GM12878 (cell line): Measurements from ENCODE around the gene THAP11. TPM values are rescaled to one million over a fixed set of nuclear protein-coding genes. Genes with fewer than 3 reads are reported as not detected.

ENCODE experiments used
- ATAC-seq: fragments of 200-7000 bp; cut with Tn5 transposase; 3 replicates; pipeline ENCODE4 v1.9.1; 2020; ENCODE audit warnings: mild to moderate bottlenecking, moderate library complexity
- BruUV-seq: library from RNA; stranded (reverse); fragments of 400-500 nt; replicated peaks from 2 replicates; lab custom pipeline; 2021; lab: Mats Ljungman, UMichigan
- CTCF ChIA-PET: fragments of 300-600 bp; sonication (Branson Sonifier 250); formaldehyde crosslinking; extraction: SDS; loops from one replicate; lab custom pipeline; 2021; ENCODE audit warnings: inconsistent platforms; lab: Yijun Ruan, JAX
- POLR2A ChIA-PET: fragments of 350-600 bp; formaldehyde crosslinking; extraction: SDS; loops from one replicate; lab custom pipeline; 2021; ENCODE audit warnings: inconsistent platforms; lab: Charles Lee
- RAD21 ChIA-PET: fragments of 300-600 bp; sonication (Branson Sonifier 250); formaldehyde crosslinking; loops from one replicate; lab custom pipeline; 2023; ENCODE audit warnings: antibody characterized with exemption; ENCODE audit not compliant: unreplicated experiment; lab: Charles Lee
- SMC1A ChIA-PET: fragments of 300-600 bp; sonication (Branson Sonifier 250); formaldehyde crosslinking; loops from one replicate; lab custom pipeline; 2023; ENCODE audit not compliant: unreplicated experiment, uncharacterized antibody; lab: Charles Lee
- DNase-seq: peaks from one replicate; pipeline ENCODE4 v3.0.0-alpha.2; 2011; ENCODE audit warnings: low read depth, low spot score
- FAIRE-seq: peaks from 3 replicates; lab custom pipeline; 2011; peaks lifted over from hg19 to GRCh38; lab: Jason Lieb, UNC
- H2AFZ ChIP-seq: 2 replicates; pipeline ENCODE4 v1.6.0; 2011; ENCODE audit warnings: low read depth, low read length, control low read depth; ENCODE audit not compliant: control insufficient read depth
- H3K27ac ChIP-seq: 2 replicates; pipeline ENCODE4 v1.5.1; 2011; ENCODE audit warnings: control low read depth; ENCODE audit not compliant: control insufficient read depth, insufficient read depth
- H3K27me3 ChIP-seq, 2 experiments: replicated peaks in 1 of 2; 2 replicates each; pipeline versions ENCODE4 v1.6.0 to v1.6.1; 2011; ENCODE audit warnings: low read length in 1 of 2; ENCODE audit not compliant: control insufficient read depth in 2 of 2, insufficient read depth in 2 of 2
- H3K36me3 ChIP-seq, 2 experiments: 2 replicates each; pipeline ENCODE4 v1.5.1; 2011; ENCODE audit warnings: low read length in 1 of 2; ENCODE audit not compliant: control insufficient read depth in 2 of 2, insufficient read depth in 2 of 2
- H3K4me1 ChIP-seq: 2 replicates; pipeline ENCODE4 v1.6.1; 2011; ENCODE audit warnings: mild to moderate bottlenecking, low read length, moderate library complexity, mixed read lengths; ENCODE audit not compliant: control insufficient read depth, insufficient read depth
- H3K4me2 ChIP-seq: 2 replicates; pipeline ENCODE4 v1.6.0; 2011; ENCODE audit warnings: control low read depth; ENCODE audit not compliant: control insufficient read depth, insufficient read depth
- H3K4me3 ChIP-seq: fragments of 200-600 bp; sonication (generic); 2 replicates; pipeline ENCODE4 v1.5.1; 2016
- H3K79me2 ChIP-seq: 2 replicates; pipeline ENCODE4 v1.6.0; 2011; ENCODE audit warnings: low read length; ENCODE audit not compliant: control insufficient read depth, insufficient read depth
- H3K9ac ChIP-seq: 2 replicates; pipeline ENCODE4 v1.8.0; 2011; ENCODE audit warnings: low read length, control low read depth, mixed read lengths; ENCODE audit not compliant: control insufficient read depth, insufficient read depth
- H3K9me3 ChIP-seq: replicated peaks from 3 replicates; pipeline ENCODE4 v1.5.1; 2011; ENCODE audit warnings: mild to moderate bottlenecking, low read length; ENCODE audit not compliant: control insufficient read depth, insufficient read depth
- H4K20me1 ChIP-seq: 2 replicates; pipeline ENCODE4 v1.6.0; 2011; ENCODE audit not compliant: control insufficient read depth, insufficient read depth
- BRCA1 ChIP-seq: IDR thresholded peaks from 2 replicates; pipeline ENCODE4 v1.6.1; 2011; ENCODE audit warnings: low read depth, low read length, improper control_type of control experiment
- GABPA ChIP-seq: IDR thresholded peaks from 2 replicates; pipeline ENCODE4 v1.6.1; 2014; ENCODE audit warnings: antibody characterized with exemption, low read depth, mild to moderate bottlenecking, inconsistent platforms
- JUNB ChIP-seq: IDR thresholded peaks from 2 replicates; pipeline ENCODE4 v1.6.1; 2016; ENCODE audit warnings: antibody characterized with exemption, mild to moderate bottlenecking
- PAX8 ChIP-seq: fragments of 450-650 bp; IDR thresholded peaks from 2 replicates; pipeline ENCODE4 v1.6.1; 2017; ENCODE audit warnings: mild to moderate bottlenecking, moderate library complexity
- POLR2AphosphoS2 ChIP-seq: IDR thresholded peaks from 2 replicates; pipeline ENCODE4 v1.6.1; 2011; ENCODE audit warnings: low read depth, mild to moderate bottlenecking, low read length, improper control_type of control experiment, moderate library complexity
- POLR2AphosphoS5 ChIP-seq: IDR thresholded peaks from 2 replicates; pipeline ENCODE4 v1.6.1; 2011; ENCODE audit warnings: mild to moderate bottlenecking, low read length, inconsistent platforms
- POU2F2 ChIP-seq: IDR thresholded peaks from 3 replicates; pipeline ENCODE4 v1.6.1; 2011; ENCODE audit warnings: low read depth, mild to moderate bottlenecking, low read length, borderline replicate concordance
- RUNX3 ChIP-seq: IDR thresholded peaks from 2 replicates; pipeline ENCODE4 v1.6.1; 2012; ENCODE audit warnings: low read length, inconsistent platforms
- SMC3 ChIP-seq: IDR thresholded peaks from 2 replicates; pipeline ENCODE4 v1.6.1; 2011; ENCODE audit warnings: low read length, improper control_type of control experiment, borderline replicate concordance
- TAF1 ChIP-seq: IDR thresholded peaks from 2 replicates; pipeline ENCODE4 v1.6.1; 2011; ENCODE audit warnings: mild to moderate bottlenecking, low read depth, low read length, borderline replicate concordance
- USF2 ChIP-seq: IDR thresholded peaks from 2 replicates; pipeline ENCODE4 v1.6.1; 2011; ENCODE audit warnings: low read depth, low read length, improper control_type of control experiment, borderline replicate concordance
- ZBTB40 ChIP-seq: fragments of 450-650 bp; IDR thresholded peaks from 2 replicates; pipeline ENCODE4 v1.6.1; 2016; ENCODE audit warnings: mild to moderate bottlenecking, moderate library complexity, borderline replicate concordance
- ZNF687 ChIP-seq: fragments of 450-650 bp; IDR thresholded peaks from 2 replicates; pipeline ENCODE4 v1.6.1; 2017; ENCODE audit warnings: mild to moderate bottlenecking, moderate library complexity
- WGBS: methylation state at CpG from one replicate; pipeline ENCODE4 v1.1.6; 2016; ENCODE audit warnings: low lambda C conversion rate; ENCODE audit not compliant: insufficient replicate concordance, insufficient coverage; ENCODE audit errors: missing lambda C conversion rate; 5-methylcytosine and 5-hydroxymethylcytosine counted together
- in situ Hi-C: fragments of 300-500 bp; cut with MboI; formaldehyde crosslinking; loops from 9 replicates; pipeline ENCODE4 v1.14.3; 2018; ENCODE audit warnings: mixed read lengths
- intact Hi-C: fragments of 100-400 bp; cut with micrococcal nuclease; formaldehyde crosslinking; loops from one replicate; pipeline ENCODE4 v1.14.2; 2022; ENCODE audit not compliant: unreplicated experiment
- polyA plus RNA-seq, 11 experiments: library from polyadenylated mRNA; depleted of rRNA in 4 of 11; unstranded in 6 of 11; stranded (reverse) in 5 of 11; fragments of >200 nt; fragmentation: Nextera tagmentation in 4 of 11; fragmentation: Illumina TruSeq in 1 of 11; extraction: Ambion mirVana in 4 of 11; extraction: Trizol in 1 of 11; gene quantifications; 1 replicate in 1 of 11; 2 replicates in 10 of 11; pipeline versions ENCODE4 v1.2.1 to v1.2.3, GENCODE V29; 2011 to 2016; ENCODE audit warnings: inconsistent platforms in 2 of 11, missing spikeins in 2 of 11, low read depth in 1 of 11
- total RNA-seq, 4 experiments: library from RNA; depleted of rRNA in 3 of 4; stranded (reverse); fragments of >200 nt in 3 of 4; fragmentation: Illumina TruSeq in 1 of 4; extraction: Trizol in 1 of 4; gene quantifications; 2 replicates each; pipeline versions ENCODE4 v1.2.1 to v1.2.3, GENCODE V29; 2013 to 2021

THAP11 gene
- total and polyA plus RNA-seq, 10 of the 15 experiments (the other 5 are each of a cell fraction or from before 2014, with no cell fraction given): 2.5 to 36.7 (median 21.4) TPM

GRCh38 chr16:67800338-67800926, 41.7 kb upstream of the THAP11 start (continued):
- TF ChIP-seq ZBTB40 (no peak), TAF1 (no peak), GABPA (no peak), POU2F2 (no peak), PAX8 (no peak), BRCA1 (no peak)

- peaks cover 26% of the 10 kb centered on the region for H3K4me1 ChIP-seq
- WGBS: 100% methylated on average over 1 of the region's 1 CpG
- peaks cover 65% of the 10 kb centered on the region for H3K79me2 ChIP-seq
- TF ChIP-seq POLR2AphosphoS5 (no peak), POLR2AphosphoS2 (no peak), RUNX3 (no peak), ZNF687 (no peak), JUNB (no peak), USF2 (no peak), SMC3 (no peak)
Measured at GRCh38 chr16:67801241-67801640, 40.9 kb upstream of the THAP11 start.

More at GRCh38 chr16:67801241-67801640, 40.9 kb upstream of the THAP11 start:
- SMC1A ChIA-PET: interaction anchor here (1.0 to 2.5 kb wide), 7 partner anchors 14 to 279 kb away, joined by 3 to 8 read pairs (median 4); no protein-coding TSS in a partner anchor
- Histone ChIP-seq H3K9ac (no peak overlapping the region), H3K27ac (peak overlapping the region; percentile 75), H2AFZ (no peak overlapping the region), H3K4me2 (peak overlapping the region; percentile 80), H4K20me1 (no peaks in the 10 kb centered on the region; the same call in 1 of the 2 replicates), H3K27me3 (no peaks in the 10 kb centered on the region), H3K9me3 (no peaks in the 10 kb centered on the region), H3K36me3 (peaks cover 2 to 4% of the 10 kb centered on the region in 2 experiments; a peak in 3 of 4 replicates), H3K4me3 (no peak overlapping the region)
- intact Hi-C loops (no loop called here), in situ Hi-C loops (no loop called here)
- no peak for ATAC-seq
- no peak for DNase-seq
- FAIRE-seq: no peak
- BruUV-seq: no TSS peak
- POLR2A ChIA-PET: interaction anchor here (0.5 to 2.5 kb wide), 6 partner anchors 14 to 243 kb away, joined by 3 to 17 read pairs (median 5); partner anchors contain the start of gene GFOD2
- CTCF ChIA-PET: interaction anchor here (0.6 to 3.9 kb wide), 7 partner anchors 14 to 282 kb away, joined by 3 to 44 read pairs (median 5); no protein-coding TSS in a partner anchor
- RAD21 ChIA-PET: interaction anchor here (1.0 to 1.7 kb wide), 7 partner anchors 10 to 320 kb away, joined by 3 to 7 read pairs (median 4); partner anchors contain the start of gene ATP6V0D1
